Measurements from ENCODE around the gene CCL11. TPM values are rescaled to one million over a fixed set of nuclear protein-coding genes. Genes with fewer than 3 reads are reported as not detected.

The CCL11 gene
- total and polyA plus RNA-seq, 2 of the 13 experiments (the other 11 are each of a cell fraction or from before 2014, with no cell fraction given): not detected

DNA sequence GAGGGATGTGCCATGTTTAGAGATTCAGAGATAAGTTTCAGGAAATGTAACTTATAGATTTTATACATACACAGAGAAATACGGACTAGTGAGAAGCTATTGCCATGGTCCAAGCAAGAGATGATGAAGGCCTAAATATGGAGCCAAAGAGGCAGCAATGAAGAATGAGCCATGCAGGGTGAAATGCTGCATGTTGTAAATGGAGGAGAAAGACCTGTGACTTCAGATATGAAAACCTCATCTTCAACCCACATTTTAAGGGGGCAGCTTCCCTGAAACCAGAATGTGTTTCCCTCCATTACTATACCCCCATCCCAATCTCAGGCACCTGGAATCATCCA is 27.6 kb upstream of the CCL11 start:
- no peaks in the 10 kb centered on the region for H3K79me2 ChIP-seq (ENCODE audit: insufficient read depth, low read length)
- no peak overlapping the region for H2AFZ ChIP-seq (ENCODE audit: low read length)
- BruUV-seq (replicated peaks): no TSS peak
- DNase-seq (ENCODE audit: low spot score) (no peak), ATAC-seq (no peak), FAIRE-seq (no peak)
- TF ChIP-seq ZSCAN30 (CRISPR knock-in tag; IDR thresholded peaks at IDR 0.05): no peak
- POLR2A ChIA-PET: no interaction called here
- no peak overlapping the region for H3K9ac ChIP-seq (ENCODE audit: insufficient read depth, low read depth, low read length)
- H3K9me3 ChIP-seq (ENCODE audit: low read length): no peaks in the 10 kb centered on the region
- intact Hi-C loops (cut with micrococcal nuclease; ENCODE audit: unreplicated experiment): no loop called here
- 4% methylated on average over 1 of the region's 1 CpG for WGBS (ENCODE audit: low lambda C conversion rate)
- H3K36me3 ChIP-seq (replicated peaks in 1 of 2; ENCODE audit: control insufficient read depth in 1 of 2, insufficient read depth in 2 of 2, low read length in 2 of 2): no peaks in the 10 kb centered on the region
- no peak overlapping the region for H3K4me2 ChIP-seq (ENCODE audit: low read depth, low read length)
- no peak overlapping the region for H3K27ac ChIP-seq (ENCODE audit: extremely low read length, insufficient read depth, low read length)
- in situ Hi-C loops (cut with HindIII; ENCODE audit: extremely low pct_ligation_motif_present, low pct_unique_long_range_greater_than_20kb): no loop called here
- no peaks in the 10 kb centered on the region for H4K20me1 ChIP-seq (ENCODE audit: insufficient read depth, low read length)
- no peak overlapping the region for H3K4me3 ChIP-seq (replicated peaks in 1 of 3; ENCODE audit: insufficient read depth in 1 of 3, low read depth in 2 of 3, low read length in 3 of 3)
- H3K4me1 ChIP-seq (ENCODE audit: insufficient read depth, low read length): no peaks in the 10 kb centered on the region
- CTCF ChIA-PET (ENCODE audit: low intra/inter-chr PET ratio, low total read pairs): no interaction called here
- H3K27me3 ChIP-seq (ENCODE audit: control insufficient read depth in 1 of 2, insufficient read depth in 2 of 2, low read length in 2 of 2): no peaks in the 10 kb centered on the region

DNA sequence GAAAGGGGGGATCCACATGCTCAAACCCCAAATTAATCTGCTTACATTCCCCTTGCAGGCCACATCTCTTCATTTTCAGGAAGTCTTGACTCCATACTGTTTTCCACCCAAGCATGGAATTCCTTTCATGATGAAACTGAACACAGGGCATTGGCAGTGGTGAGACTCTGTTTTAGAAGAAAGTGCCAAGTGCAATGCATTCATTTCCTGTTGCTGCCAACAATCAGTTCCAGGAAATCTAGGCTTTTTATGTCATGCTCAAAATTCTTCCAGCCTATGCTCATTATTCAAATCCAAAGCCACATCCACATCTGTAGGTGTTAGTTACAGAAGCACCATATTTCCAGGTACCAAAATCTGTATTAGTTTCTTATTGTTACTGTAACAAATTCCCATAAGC is 26.4 kb upstream of the CCL11 start:
- in situ Hi-C loops (cut with HindIII; ENCODE audit: extremely low pct_ligation_motif_present, low pct_unique_long_range_greater_than_20kb) (no loop called here), intact Hi-C loops (cut with micrococcal nuclease; ENCODE audit: unreplicated experiment) (no loop called here)
- ChIA-PET CTCF (ENCODE audit: low intra/inter-chr PET ratio, low total read pairs) (no interaction called here), POLR2A (no interaction called here)
- ATAC-seq: no peak
- Histone ChIP-seq H3K36me3 (replicated peaks in 1 of 2; ENCODE audit: control insufficient read depth in 1 of 2, insufficient read depth in 2 of 2, low read length in 2 of 2) (no peaks in the 10 kb centered on the region), H3K9me3 (ENCODE audit: low read length) (no peaks in the 10 kb centered on the region), H3K9ac (ENCODE audit: insufficient read depth, low read depth, low read length) (no peak overlapping the region), H3K4me3 (replicated peaks in 1 of 3; ENCODE audit: insufficient read depth in 1 of 3, low read depth in 2 of 3, low read length in 3 of 3) (no peak overlapping the region), H3K27ac (ENCODE audit: extremely low read length, insufficient read depth, low read length) (no peak overlapping the region), H3K4me2 (ENCODE audit: low read depth, low read length) (no peak overlapping the region), H4K20me1 (ENCODE audit: insufficient read depth, low read length) (no peaks in the 10 kb centered on the region), H2AFZ (ENCODE audit: low read length) (no peak overlapping the region), H3K27me3 (ENCODE audit: control insufficient read depth in 1 of 2, insufficient read depth in 2 of 2, low read length in 2 of 2) (no peaks in the 10 kb centered on the region), H3K79me2 (ENCODE audit: insufficient read depth, low read length) (no peaks in the 10 kb centered on the region), H3K4me1 (ENCODE audit: insufficient read depth, low read length) (no peaks in the 10 kb centered on the region)
- DNase-seq (ENCODE audit: low spot score): no peak
- no peak for FAIRE-seq
- BruUV-seq (replicated peaks): no TSS peak
- TF ChIP-seq, protein P1, sequence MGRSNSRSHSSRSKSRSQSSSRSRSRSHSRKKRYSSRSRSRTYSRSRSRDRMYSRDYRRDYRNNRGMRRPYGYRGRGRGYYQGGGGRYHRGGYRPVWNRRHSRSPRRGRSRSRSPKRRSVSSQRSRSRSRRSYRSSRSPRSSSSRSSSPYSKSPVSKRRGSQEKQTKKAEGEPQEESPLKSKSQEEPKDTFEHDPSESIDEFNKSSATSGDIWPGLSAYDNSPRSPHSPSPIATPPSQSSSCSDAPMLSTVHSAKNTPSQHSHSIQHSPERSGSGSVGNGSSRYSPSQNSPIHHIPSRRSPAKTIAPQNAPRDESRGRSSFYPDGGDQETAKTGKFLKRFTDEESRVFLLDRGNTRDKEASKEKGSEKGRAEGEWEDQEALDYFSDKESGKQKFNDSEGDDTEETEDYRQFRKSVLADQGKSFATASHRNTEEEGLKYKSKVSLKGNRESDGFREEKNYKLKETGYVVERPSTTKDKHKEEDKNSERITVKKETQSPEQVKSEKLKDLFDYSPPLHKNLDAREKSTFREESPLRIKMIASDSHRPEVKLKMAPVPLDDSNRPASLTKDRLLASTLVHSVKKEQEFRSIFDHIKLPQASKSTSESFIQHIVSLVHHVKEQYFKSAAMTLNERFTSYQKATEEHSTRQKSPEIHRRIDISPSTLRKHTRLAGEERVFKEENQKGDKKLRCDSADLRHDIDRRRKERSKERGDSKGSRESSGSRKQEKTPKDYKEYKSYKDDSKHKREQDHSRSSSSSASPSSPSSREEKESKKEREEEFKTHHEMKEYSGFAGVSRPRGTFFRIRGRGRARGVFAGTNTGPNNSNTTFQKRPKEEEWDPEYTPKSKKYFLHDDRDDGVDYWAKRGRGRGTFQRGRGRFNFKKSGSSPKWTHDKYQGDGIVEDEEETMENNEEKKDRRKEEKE (IDR thresholded peaks at IDR 0.05): no peak
- TF ChIP-seq, protein P2, sequence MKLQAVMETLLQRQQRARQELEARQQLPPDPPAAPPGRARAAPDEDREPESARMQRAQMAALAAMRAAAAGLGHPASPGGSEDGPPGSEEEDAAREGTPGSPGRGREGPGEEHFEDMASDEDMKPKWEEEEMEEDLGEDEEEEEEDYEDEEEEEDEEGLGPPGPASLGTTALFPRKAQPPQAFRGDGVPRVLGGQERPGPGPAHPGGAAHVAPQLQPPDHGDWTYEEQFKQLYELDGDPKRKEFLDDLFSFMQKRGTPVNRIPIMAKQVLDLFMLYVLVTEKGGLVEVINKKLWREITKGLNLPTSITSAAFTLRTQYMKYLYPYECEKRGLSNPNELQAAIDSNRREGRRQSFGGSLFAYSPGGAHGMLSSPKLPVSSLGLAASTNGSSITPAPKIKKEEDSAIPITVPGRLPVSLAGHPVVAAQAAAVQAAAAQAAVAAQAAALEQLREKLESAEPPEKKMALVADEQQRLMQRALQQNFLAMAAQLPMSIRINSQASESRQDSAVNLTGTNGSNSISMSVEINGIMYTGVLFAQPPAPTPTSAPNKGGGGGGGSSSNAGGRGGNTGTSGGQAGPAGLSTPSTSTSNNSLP (IDR thresholded peaks at IDR 0.05; ENCODE audit: low read depth, low read length): no peak
- TF ChIP-seq, protein P3, sequence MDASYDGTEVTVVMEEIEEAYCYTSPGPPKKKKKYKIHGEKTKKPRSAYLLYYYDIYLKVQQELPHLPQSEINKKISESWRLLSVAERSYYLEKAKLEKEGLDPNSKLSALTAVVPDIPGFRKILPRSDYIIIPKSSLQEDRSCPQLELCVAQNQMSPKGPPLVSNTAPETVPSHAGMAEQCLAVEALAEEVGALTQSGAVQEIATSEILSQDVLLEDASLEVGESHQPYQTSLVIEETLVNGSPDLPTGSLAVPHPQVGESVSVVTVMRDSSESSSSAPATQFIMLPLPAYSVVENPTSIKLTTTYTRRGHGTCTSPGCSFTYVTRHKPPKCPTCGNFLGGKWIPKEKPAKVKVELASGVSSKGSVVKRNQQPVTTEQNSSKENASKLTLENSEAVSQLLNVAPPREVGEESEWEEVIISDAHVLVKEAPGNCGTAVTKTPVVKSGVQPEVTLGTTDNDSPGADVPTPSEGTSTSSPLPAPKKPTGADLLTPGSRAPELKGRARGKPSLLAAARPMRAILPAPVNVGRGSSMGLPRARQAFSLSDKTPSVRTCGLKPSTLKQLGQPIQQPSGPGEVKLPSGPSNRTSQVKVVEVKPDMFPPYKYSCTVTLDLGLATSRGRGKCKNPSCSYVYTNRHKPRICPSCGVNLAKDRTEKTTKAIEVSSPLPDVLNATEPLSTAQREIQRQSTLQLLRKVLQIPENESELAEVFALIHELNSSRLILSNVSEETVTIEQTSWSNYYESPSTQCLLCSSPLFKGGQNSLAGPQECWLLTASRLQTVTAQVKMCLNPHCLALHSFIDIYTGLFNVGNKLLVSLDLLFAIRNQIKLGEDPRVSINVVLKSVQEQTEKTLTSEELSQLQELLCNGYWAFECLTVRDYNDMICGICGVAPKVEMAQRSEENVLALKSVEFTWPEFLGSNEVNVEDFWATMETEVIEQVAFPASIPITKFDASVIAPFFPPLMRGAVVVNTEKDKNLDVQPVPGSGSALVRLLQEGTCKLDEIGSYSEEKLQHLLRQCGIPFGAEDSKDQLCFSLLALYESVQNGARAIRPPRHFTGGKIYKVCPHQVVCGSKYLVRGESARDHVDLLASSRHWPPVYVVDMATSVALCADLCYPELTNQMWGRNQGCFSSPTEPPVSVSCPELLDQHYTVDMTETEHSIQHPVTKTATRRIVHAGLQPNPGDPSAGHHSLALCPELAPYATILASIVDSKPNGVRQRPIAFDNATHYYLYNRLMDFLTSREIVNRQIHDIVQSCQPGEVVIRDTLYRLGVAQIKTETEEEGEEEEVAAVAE (CRISPR knock-in tag; IDR thresholded peaks at IDR 0.05; ENCODE audit: borderline replicate concordance): no peak
- TF ChIP-seq ZNF83 (CRISPR knock-in tag; IDR thresholded peaks at IDR 0.05; ENCODE audit: borderline replicate concordance) (no peak), NR2F2 (IDR thresholded peaks at IDR 0.05; ENCODE audit: borderline replicate concordance, low read depth) (no peak), ZNF3 (CRISPR knock-in tag; IDR thresholded peaks at IDR 0.05) (no peak), ZNF709 (CRISPR knock-in tag; IDR thresholded peaks at IDR 0.05) (no peak), POGZ (CRISPR knock-in tag; IDR thresholded peaks at IDR 0.05) (no peak), SRY (CRISPR knock-in tag; IDR thresholded peaks at IDR 0.05) (no peak), ATM (IDR thresholded peaks at IDR 0.05; ENCODE audit: borderline replicate concordance) (no peak), KMT2B (CRISPR knock-in tag; IDR thresholded peaks at IDR 0.05) (no peak)
